ENCODE data around the gene EHD1.

Gene EHD1

DNA sequence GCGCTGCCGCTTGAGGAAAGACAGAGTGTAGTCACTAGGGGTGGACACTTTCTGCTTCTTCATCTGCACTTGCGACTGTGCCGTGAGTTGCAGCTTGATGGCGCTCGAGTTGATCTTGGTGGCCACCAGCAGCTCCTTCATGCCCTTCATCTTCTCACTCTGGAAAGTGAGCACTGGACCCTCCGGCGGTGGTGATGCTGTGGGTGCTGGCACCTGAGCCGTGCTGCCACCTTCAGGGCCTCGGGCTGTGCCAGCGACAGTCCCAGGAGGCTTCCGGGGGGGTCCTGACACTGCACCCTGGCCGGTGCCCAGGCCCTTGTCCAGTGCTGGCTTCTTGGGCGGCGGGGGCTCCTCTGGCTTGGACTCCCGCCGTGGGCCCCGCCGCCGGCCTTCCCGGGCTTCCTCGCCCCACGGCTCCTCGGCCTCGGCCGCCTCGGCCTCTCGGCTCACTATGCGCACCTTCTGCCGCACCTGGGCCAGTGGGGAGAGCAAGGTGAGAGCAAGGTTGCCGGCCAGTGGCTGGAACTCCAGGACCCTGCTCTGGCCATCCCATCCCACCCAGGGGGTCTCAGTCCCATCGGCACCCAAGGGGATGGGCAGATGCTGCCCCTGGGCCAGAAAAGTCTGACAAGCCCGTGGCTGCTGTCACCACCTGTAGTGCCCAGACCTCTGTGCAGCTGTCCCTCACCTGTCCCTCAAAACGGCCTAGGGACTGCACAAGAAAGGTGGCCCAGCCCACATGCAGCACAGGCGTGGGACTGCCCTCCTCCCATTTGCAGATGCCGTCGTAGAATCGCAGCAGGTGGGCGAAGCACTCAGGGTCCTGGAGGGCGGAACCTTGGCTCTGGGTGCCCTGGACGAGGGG lies 73.8 kb downstream of the EHD1 start:
- in situ Hi-C loops (cut with HindIII; ENCODE audit: low sequenced_read_pairs): no loop called here

DNA sequence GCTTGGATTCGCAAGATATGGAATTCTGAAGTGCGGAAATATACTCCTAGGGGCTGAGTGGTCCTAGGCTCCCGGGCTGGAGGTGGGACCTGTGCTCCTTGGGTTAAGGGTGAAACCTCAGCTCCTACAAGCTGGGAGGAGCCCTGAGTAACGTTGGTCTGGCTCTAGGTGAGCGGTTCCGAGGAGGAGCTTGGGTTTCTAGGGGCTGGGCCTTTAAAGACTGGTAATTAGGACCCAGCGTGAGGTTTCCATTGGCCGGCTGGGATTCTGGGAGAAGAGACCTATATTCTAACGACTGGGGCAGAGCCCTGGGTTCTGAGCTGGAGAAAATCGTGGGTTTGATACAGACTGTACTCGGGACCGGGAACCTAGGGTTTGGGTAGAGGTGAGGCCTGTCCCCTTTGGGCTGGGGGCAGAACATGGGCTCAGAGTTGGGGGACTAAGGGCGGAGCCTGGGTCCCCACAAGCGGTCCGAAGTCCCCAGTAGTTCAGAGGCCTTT lies 74.5 kb downstream of the EHD1 start:
- in situ Hi-C loops (cut with HindIII; ENCODE audit: low sequenced_read_pairs): no loop called here

GRCh38 chr11:64803158-64803845 lies 75.1 kb downstream of the EHD1 start, which contains the start of gene MAP4K2:
MAP4K2 (minus strand) TSS chr11:64803214; CDS start chr11:64803149, 65 bp downstream.
- in situ Hi-C loops (cut with HindIII; ENCODE audit: low sequenced_read_pairs): no loop called here

GRCh38 chr11:64802370-64803157 lies 75.9 kb downstream of the EHD1 start:
- in situ Hi-C loops (cut with HindIII; ENCODE audit: low sequenced_read_pairs): no loop called here

Measured in endothelial cell of hepatic sinusoid (primary cell).